HL-60/S4 (cell line): ENCODE results near the gene ATP6V0B.

Source experiments
- in situ Hi-C: fragments of 300-500 bp; cut with MboI; formaldehyde crosslinking; loops from 2 replicates; pipeline ENCODE4 v1.14.3; 2022; ENCODE audit warnings: low sequenced_read_pairs

Gene ATP6V0B

DNA sequence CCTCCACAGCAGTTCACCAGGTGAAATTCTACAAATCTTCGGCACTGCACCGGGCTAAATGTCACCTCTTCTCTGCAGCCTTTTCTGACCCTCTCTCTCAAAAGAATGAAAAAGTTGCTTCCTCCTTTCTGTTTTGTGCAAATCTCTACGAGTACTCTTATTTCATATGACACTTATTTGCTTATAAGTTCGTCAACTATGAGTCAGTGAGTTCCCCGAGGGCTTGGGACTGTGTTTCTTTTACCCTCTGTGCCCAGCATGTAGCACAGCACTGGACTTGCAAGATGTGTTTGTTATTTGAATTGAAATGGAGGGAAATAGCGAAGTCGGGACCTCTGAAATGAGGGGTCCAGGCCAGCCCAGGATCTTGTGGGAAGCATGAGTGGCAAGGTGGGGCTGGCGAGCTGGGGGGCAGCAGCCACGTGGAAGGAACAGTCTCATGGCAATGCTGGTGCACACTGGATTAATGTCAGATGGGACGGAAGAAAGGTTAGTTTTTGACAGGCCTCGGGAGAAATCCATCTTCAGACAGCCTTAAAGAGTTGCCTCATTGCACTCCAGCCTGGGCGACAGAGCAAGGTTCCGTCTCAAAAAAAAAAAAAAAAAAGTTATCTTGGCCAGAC lies 50.3 kb downstream of the ATP6V0B start:
- in situ Hi-C loops: loop anchor here (25.0 kb wide), 1 partner anchor 263 kb away; no protein-coding TSS in a partner anchor

DNA sequence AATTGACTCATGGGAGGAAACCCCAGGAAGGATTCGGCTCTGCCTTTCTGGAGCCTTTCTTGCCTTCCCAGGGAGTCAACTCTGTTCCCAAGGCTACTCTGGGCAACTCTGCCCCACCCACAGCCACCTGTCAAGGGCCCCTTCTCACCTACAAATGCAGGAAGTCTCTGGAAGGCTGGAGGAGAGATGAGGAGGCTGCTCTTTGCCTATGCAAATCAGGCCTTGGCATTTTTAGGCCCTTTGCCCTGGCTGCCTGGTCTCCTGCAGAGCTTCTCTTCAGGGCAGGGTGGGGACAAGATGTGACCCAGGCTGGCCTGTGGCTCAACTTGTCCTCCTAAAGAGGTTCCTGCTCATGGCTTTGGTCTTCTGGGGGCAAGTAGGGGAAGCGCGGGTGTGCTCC lies 51.1 kb downstream of the ATP6V0B start:
- in situ Hi-C loops: loop anchor here (25.0 kb wide), 1 partner anchor 264 kb away; no protein-coding TSS in a partner anchor

DNA sequence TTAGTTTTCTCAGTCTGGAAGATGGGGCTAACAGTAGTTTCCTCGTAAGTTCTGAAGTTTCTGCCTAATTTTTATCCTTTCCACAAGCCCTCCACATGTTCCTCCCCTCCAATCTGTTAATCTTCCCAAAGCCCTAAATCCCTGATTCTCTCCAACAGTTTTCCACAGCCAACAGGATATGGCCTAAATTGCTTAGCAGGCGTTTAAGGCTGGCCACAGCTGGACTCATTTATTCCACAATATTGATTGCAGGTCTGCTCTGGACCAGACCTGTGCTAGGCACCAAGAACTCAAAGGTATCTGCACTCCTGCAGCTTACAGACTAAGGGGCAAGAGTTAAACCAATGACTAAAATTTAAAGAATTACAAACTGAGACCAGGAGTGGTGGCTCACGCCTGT lies 52.6 kb downstream of the ATP6V0B start:
- in situ Hi-C loops: loop anchor here (25.0 kb wide), 1 partner anchor 265 kb away; no protein-coding TSS in a partner anchor
